Right atrium auricular region (tissue), 2 donors: Measurements from ENCODE around the gene LRBA. TPM values are rescaled to one million over a fixed set of nuclear protein-coding genes. Genes with fewer than 3 reads are reported as not detected.

Experiments used
- DNase-seq: peaks from one replicate; pipeline ENCODE4 v3.0.0-alpha.2; 2019; ENCODE audit warnings: low spot score
- H3K27ac ChIP-seq, 2 donors: fragments of 200-600 bp; sonication (generic); 1 replicate in 1 of 2; 2 replicates in 1 of 2; pipeline ENCODE4 v1.5.1; 2016 to 2019
- H3K27me3 ChIP-seq, 2 donors: fragments of 200-600 bp; sonication (generic); one replicate each; pipeline versions ENCODE4 v1.5.1 to v1.6.0; 2017 to 2019
- H3K36me3 ChIP-seq: fragments of 200-600 bp; sonication (generic); one replicate; pipeline ENCODE4 v1.5.1; 2016
- H3K4me1 ChIP-seq, 2 donors: fragments of 200-600 bp; sonication (generic); one replicate each; pipeline versions ENCODE4 v1.5.1 to v1.6.0; 2017 to 2019
- H3K4me3 ChIP-seq, 2 donors: fragments of 200-600 bp; sonication (generic); 1 replicate in 1 of 2; 2 replicates in 1 of 2; pipeline ENCODE4 v1.5.1; 2017 to 2019; ENCODE audit warnings: mild to moderate bottlenecking in 1 of 2, moderate library complexity in 1 of 2
- H3K9me3 ChIP-seq, 2 donors: fragments of 200-600 bp; sonication (generic); one replicate each; pipeline ENCODE4 v1.5.1; 2019
- total RNA-seq, 2 donors: library from RNA; depleted of rRNA; stranded (reverse); fragments of >200 nt; gene quantifications; one replicate each; pipeline ENCODE4 v1.1.0, GENCODE V29; 2016
- TF ChIP-seq, protein P1 (sequence below), 2 donors: fragments of 200-600 bp; sonication (generic); IDR thresholded peaks; one replicate each; pipeline ENCODE4 v1.5.1; 2019; ENCODE audit warnings: antibody characterized with exemption in 2 of 2

Gene LRBA
- total RNA-seq, 2 donors from 2014 or later: 20.8 to 37.7 TPM

DNA sequence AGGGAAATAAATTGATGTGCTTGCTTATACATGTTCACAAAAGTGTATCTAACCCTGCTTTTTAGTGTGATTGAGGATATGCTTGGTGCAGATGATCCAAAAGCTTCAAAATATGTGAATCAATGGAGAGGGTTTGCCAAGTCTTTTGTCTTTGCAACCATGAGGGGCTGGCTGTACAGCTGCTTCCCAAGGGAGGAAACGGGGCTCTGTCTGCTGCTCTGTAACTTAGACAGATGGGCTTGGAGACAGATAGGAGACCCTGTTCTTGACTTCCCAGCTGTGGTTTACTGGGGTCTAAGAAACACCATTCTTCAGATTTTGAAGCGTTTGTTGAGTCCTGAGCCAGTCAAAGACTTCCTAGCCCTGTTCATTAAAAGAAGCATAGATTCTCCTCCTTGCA, 784.5 kb downstream of the LRBA start:
- Histone ChIP-seq H3K4me1 (peaks cover 0 to 21% of the 10 kb centered on the region in 2 donors), H3K27ac (no peak overlapping the region), H3K9me3 (no peaks in the 10 kb centered on the region), H3K36me3 (peaks cover 4% of the 10 kb centered on the region), H3K4me3 (no peak overlapping the region), H3K27me3 (no peaks in the 10 kb centered on the region)
- no peak for DNase-seq
- TF ChIP-seq, protein P1, sequence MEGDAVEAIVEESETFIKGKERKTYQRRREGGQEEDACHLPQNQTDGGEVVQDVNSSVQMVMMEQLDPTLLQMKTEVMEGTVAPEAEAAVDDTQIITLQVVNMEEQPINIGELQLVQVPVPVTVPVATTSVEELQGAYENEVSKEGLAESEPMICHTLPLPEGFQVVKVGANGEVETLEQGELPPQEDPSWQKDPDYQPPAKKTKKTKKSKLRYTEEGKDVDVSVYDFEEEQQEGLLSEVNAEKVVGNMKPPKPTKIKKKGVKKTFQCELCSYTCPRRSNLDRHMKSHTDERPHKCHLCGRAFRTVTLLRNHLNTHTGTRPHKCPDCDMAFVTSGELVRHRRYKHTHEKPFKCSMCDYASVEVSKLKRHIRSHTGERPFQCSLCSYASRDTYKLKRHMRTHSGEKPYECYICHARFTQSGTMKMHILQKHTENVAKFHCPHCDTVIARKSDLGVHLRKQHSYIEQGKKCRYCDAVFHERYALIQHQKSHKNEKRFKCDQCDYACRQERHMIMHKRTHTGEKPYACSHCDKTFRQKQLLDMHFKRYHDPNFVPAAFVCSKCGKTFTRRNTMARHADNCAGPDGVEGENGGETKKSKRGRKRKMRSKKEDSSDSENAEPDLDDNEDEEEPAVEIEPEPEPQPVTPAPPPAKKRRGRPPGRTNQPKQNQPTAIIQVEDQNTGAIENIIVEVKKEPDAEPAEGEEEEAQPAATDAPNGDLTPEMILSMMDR (IDR thresholded peaks at IDR 0.05): no peak

DNA sequence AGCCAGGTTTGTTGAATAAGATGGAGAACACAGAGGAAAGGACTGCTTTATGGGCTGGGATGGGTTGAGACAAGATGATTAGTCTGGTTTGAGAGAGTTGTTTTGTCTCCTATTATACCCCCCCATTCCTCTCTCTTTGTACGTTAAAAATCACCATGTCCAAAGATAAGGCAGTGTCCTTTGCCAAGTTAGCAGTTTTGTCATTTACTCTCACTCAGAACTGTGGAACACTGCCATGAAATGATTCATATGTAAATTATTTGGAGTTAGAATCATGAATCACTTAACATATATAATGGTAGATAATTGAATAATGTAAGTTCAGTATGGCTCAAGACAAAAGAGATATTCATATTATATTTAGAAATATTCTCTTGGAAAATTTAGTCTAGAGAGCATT, 785.6 kb downstream of the LRBA start:
- Histone ChIP-seq H3K4me1 (peaks cover 0 to 19% of the 10 kb centered on the region in 2 donors), H3K36me3 (peaks cover 4% of the 10 kb centered on the region), H3K27me3 (no peaks in the 10 kb centered on the region), H3K4me3 (no peak overlapping the region), H3K27ac (no peak overlapping the region), H3K9me3 (no peaks in the 10 kb centered on the region)
- DNase-seq: no peak
- TF ChIP-seq, protein P1 (IDR thresholded peaks at IDR 0.05): no peak

DNA sequence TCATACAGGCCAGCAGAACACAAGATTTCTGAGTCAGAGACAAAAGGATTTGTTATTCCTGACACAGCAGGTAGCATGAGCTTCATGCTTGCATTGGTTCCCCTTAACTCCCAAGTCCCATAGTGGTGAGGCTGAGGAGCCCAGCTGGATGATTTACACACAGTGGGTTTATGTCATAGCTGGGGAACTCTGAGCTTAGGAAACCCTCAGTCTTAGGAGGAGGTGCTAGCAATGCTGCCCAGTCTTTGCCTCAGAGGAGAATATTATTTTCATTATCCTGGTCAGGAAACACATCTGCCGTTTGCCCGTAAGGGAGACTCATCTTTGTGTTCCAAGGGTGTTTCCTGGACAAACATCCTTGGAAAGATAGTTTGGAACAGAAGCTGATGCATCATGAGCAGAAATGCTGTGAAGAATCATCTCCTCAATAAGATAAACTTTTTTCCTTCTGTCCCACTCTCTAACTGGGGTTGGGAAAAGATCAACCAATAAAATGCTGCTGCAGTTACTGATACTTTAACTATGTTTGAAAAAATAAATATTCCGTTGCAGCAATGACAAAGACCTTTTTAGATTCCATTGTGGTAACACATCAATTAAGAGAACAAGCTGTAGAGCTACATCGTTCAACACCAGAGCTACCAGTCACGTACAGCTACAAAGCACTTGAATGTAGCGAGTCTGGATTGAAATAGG, 790.0 kb downstream of the LRBA start:
- Histone ChIP-seq H3K27ac (no peak overlapping the region), H3K4me3 (no peak overlapping the region), H3K36me3 (no peaks in the 10 kb centered on the region), H3K4me1 (peaks cover 0 to 8% of the 10 kb centered on the region in 2 donors), H3K9me3 (no peaks in the 10 kb centered on the region), H3K27me3 (no peaks in the 10 kb centered on the region)
- no peak for DNase-seq
- TF ChIP-seq, protein P1 (IDR thresholded peaks at IDR 0.05): no peak

DNA sequence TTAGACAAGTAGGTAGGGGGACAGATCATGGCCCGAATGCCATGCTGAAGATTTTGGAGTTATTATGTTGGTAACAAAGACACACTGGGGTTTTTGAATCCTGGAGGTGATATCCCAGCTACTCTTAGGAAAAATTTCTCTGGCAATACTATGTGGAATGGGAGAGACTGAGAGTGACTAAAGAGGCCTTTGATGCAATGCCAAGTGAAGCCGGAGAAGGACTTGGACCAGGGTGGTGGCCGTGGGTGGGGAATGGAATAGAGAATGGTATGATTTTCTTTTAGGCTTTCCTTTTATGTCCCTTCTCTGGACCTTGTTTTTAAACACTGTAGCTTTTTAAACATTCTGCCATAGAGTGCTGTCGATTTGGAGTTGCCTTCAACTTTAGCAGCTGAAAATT, 795.2 kb downstream of the LRBA start:
- Histone ChIP-seq H3K9me3 (no peaks in the 10 kb centered on the region), H3K36me3 (no peaks in the 10 kb centered on the region), H3K27me3 (no peaks in the 10 kb centered on the region), H3K4me3 (no peak overlapping the region), H3K4me1 (no peaks in the 10 kb centered on the region), H3K27ac (no peak overlapping the region)
- TF ChIP-seq, protein P1 (IDR thresholded peaks at IDR 0.05): no peak
- no peak for DNase-seq

DNA sequence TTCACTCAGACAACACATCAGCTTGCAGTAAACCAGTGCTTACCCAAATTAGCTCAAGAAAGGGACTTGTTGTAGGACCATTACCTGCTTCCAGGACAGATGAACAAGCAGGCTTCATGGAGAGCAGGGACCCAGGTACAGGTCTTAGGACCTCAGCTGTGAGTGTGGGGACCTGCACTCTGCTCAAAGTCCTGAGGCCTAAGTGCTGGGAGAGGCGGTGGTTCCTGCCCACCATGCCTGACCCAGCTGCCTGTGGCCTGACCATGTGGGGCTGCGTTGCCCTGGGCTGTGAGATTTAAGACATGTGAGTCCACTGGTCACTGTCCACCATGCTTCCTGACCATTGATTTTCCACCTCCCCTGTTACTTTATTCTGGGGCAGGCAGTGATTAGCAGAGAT, 796.6 kb downstream of the LRBA start:
- Histone ChIP-seq H3K4me3 (no peak overlapping the region), H3K27ac (no peak overlapping the region), H3K36me3 (no peaks in the 10 kb centered on the region), H3K4me1 (no peaks in the 10 kb centered on the region), H3K9me3 (no peaks in the 10 kb centered on the region), H3K27me3 (no peaks in the 10 kb centered on the region)
- TF ChIP-seq, protein P1 (IDR thresholded peaks at IDR 0.05): no peak
- no peak for DNase-seq

DNA sequence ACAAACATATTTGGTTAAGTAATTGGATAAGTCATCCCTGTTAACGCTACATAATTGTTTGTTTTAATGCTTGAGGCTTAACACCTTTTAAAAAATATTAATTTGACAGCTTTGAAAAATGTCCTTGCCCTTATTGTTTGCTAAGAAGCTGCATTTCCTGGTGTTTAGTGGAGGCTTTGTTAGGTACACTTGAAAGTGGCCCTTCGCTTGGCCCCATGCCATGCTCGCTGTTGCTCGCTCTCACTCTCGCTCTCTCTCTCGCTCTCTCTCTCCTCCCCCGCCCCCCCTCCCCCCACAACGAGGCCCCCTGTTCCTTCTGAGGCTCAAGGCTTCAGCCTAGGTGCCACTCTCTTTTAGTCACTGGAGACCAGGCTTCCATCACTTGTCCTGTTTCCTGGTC, 797.3 kb downstream of the LRBA start:
- Histone ChIP-seq H3K27ac (no peak overlapping the region), H3K36me3 (no peaks in the 10 kb centered on the region), H3K9me3 (no peaks in the 10 kb centered on the region), H3K27me3 (no peaks in the 10 kb centered on the region), H3K4me3 (no peak overlapping the region), H3K4me1 (no peaks in the 10 kb centered on the region)
- DNase-seq: no peak
- TF ChIP-seq, protein P1 (IDR thresholded peaks at IDR 0.05): no peak
